Astrocyte (in vitro differentiated cells and primary cell): Measurements from ENCODE around the gene RBAK.

Experiments used
- CTCF ChIP-seq: IDR thresholded peaks from 2 replicates; pipeline ENCODE4 v1.5.1; 2011; ENCODE audit warnings: low read depth, mild to moderate bottlenecking, inconsistent platforms, low read length, moderate library complexity; ENCODE audit not compliant: insufficient read depth
- EZH2 ChIP-seq: IDR thresholded peaks from 2 replicates; pipeline ENCODE4 v1.6.1; 2012; ENCODE audit warnings: mild to moderate bottlenecking, low read length, inconsistent platforms; ENCODE audit not compliant: insufficient read depth

- TF ChIP-seq CTCF (no peak), EZH2 (no peak)
These were observed 43.7 kb upstream of the RBAK start for GRCh38 chr7:5001911-5002310.
